ENCODE data around the gene CINP. TPM values are rescaled to one million over a fixed set of nuclear protein-coding genes. Genes with fewer than 3 reads are reported as not detected.

Gene CINP
- total and polyA plus RNA-seq, 2 experiments from 2014 or later, result 54.0 to 63.1 TPM

- no peaks in the 10 kb centered on the region for H3K79me2 ChIP-seq (replicated peaks; ENCODE audit: insufficient read depth)
- H3K4me3 ChIP-seq, result peak overlapping the region; percentile 64
- DNase-seq (ENCODE audit: low spot score) (peak; percentile 96), ATAC-seq (peak; percentile 69)
- peak overlapping the region; percentile 77 for H3K4me2 ChIP-seq
- peak overlapping the region; percentile 98 for H3K27ac Mint-ChIP-seq
- no peaks in the 10 kb centered on the region; the same call in 2 of the 3 replicates for H3K36me3 Mint-ChIP-seq (ENCODE audit: low read depth)
- no peaks in the 10 kb centered on the region for H4K20me1 ChIP-seq (replicated peaks; ENCODE audit: insufficient read depth)
- TF ChIP-seq JUNB (IDR thresholded peaks at IDR 0.05; ENCODE audit: unreplicated experiment) (no peak), EZH2 (IDR thresholded peaks at IDR 0.05; ENCODE audit: low read depth, unreplicated experiment) (no peak), NANOG (IDR thresholded peaks at IDR 0.05; ENCODE audit: borderline replicate concordance) (no peak), CTCF (conservative IDR thresholded peaks at IDR 0.05; ENCODE audit: low read depth in 2 of 2) (peak; percentile 35 to 44), ZNF462 (CRISPR knock-in tag; IDR thresholded peaks at IDR 0.05) (no peak), POLR2AphosphoS5 (IDR thresholded peaks at IDR 0.05; ENCODE audit: low read depth) (peak; percentile 45; the same call in 1 of the 2 replicates), REST (IDR thresholded peaks at IDR 0.05; ENCODE audit: unreplicated experiment) (no peak), STAT1 (IDR thresholded peaks at IDR 0.05; ENCODE audit: unreplicated experiment) (no peak), EZH2phosphoT487 (IDR thresholded peaks at IDR 0.05; ENCODE audit: unreplicated experiment) (no peak), ZNF331 (CRISPR knock-in tag; IDR thresholded peaks at IDR 0.05; ENCODE audit: low read depth) (no peak), ZNF114 (CRISPR knock-in tag; IDR thresholded peaks at IDR 0.05) (0 out of 2 replicates have a peak, but pooled peaks have one; percentile 41), CREB1 (CRISPR knock-in tag; IDR thresholded peaks at IDR 0.05; ENCODE audit: low read depth) (peak; percentile 81), ETS1 (IDR thresholded peaks at IDR 0.05) (no peak; the same call in 1 of the 2 replicates)
- H3K36me3 ChIP-seq (ENCODE audit: insufficient read depth), result no peaks in the 10 kb centered on the region
- peaks cover 21% of the 10 kb centered on the region for H3F3A ChIP-seq (replicated peaks; ENCODE audit: low read depth)
- no peaks in the 10 kb centered on the region for H3K9me2 ChIP-seq (ENCODE audit: insufficient read depth)
- peak overlapping the region; percentile 95 for H2AFZ ChIP-seq
- H3K27me3 Mint-ChIP-seq (ENCODE audit: insufficient read depth, low read depth, poor library complexity), result peaks cover 44% of the 10 kb centered on the region
- H3K4me1 ChIP-seq (ENCODE audit: insufficient read depth), result peaks cover 27% of the 10 kb centered on the region
- H3K27me3 ChIP-seq (ENCODE audit: insufficient read depth), result peaks cover 29% of the 10 kb centered on the region
- H3K4me1 Mint-ChIP-seq, result peaks cover 26% of the 10 kb centered on the region
- 0 out of 3 replicates have a peak, but pooled peaks cover 5% of the 10 kb centered on the region for H3K9me3 Mint-ChIP-seq
- peak overlapping the region; percentile 85 for H3K27ac ChIP-seq (ENCODE audit: low read depth)
- peak overlapping the region; percentile 95 for H3K4me3 Mint-ChIP-seq
These were observed 45.7 kb downstream of the CINP start for GRCh38 chr14:102316743-102317563.
